Stimulated activated CD4-positive, alpha-beta T cell treated with anti-CD3 and anti-CD28 coated beads, TNF-alpha, amount 100 ng/mL, for 48 hours (primary cell): ENCODE data around the gene CCDC174.
"Not testable (repeated sequence)": the region's sequence is repeated elsewhere in the genome, so short reads cannot be mapped to it uniquely, and the experiment has no call there.

Experiments
- DNase-seq, 3 donors: peaks; one replicate each; pipeline ENCODE4 v3.0.0-alpha.2; 2020; ENCODE audit warnings: low read depth in 3 of 3

CCDC174 gene

GRCh38 chr3:14651440-14652251 lies at the start of gene CCDC174:
TSS of gene CCDC174 (plus strand) at chr3:14651762. CDS start at chr3:14651837, 75 bp downstream.
- peak; percentile 77 to 92 (median 91) for DNase-seq

DNA sequence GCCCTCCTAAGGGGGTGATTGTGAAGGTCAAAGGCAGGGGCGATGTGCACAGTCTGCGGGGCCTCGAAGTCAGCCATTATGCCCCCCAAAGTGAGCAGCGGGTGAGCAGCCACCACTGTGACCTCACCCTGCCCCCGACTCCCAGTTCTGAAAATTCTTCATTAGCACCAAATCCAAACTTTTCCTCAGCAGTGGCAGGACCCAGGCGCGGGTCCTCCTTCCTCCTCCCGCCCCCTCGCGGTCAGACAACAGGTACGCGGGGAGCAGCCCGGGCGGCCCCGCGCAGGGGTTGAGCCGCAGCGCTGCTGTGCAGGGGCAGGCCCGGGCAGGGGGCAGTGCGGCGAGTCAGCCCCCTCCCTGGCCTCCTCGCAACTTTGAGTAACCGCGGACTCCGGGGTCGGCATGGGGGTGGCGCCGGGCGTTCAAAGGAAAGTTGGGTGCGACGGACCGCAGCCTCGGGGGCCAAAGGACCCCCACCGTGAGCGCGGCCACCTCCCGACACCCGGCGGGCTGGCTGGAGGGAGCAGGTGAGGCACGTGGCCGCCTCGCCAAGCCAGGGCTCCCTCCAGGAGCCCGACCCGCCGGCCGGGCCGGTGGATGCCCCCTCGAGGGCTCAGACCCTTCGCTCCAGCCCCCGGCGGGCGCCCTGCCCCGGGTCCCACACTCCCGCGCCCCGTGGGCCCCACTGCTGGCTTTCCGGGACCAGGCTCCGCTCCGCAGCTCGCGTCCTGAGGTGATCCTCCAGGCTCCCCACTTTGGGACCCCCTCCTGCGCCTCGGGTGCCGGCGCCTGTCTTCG lies 49.4 kb upstream of the CCDC174 start:
- DNase-seq = no peak

DNA sequence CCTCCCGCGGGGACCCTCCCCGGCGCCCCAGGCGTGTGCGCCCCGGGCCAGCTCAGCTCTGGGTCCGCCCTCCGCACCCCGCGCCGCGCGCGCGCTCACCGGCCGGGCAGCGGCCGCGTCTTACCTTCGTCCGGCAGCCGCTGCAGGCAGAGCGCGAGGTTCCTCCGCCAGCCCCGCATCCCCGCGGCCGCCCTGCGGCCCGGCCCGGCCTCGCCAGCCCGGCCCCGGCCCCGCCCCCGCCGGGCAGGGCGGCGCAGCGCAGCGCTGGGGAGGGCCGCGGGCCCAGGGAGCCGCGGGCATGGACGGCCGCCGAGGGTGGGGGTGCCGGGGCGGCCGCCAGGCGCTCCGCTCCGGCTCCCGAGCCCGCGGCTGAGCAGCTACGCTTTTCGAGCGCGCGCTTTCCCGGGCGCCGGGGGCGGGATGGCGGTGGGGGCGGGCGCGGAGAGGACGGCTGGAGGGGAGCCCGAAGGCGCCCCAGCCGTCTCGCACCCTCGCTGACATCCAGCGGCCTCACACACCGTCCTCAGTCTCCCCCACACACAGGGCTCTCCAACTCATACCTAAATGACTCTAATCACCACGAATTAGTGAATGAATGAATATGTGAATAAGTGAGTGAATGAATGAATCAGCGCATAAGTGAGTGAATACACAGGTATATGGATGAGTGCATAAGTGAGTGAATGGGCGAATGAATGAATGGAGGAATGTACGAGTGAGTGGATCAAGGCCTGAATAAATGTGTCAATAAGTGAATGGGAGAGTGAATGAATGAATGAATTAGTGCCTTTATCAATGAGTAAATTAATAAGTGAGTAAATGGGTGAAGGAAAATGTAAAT lies 48.5 kb upstream of the CCDC174 start:
- DNase-seq = no peak

- DNase-seq = no peak
These were observed 46.5 kb upstream of the CCDC174 start for GRCh38 chr3:14605067-14605466.

DNA sequence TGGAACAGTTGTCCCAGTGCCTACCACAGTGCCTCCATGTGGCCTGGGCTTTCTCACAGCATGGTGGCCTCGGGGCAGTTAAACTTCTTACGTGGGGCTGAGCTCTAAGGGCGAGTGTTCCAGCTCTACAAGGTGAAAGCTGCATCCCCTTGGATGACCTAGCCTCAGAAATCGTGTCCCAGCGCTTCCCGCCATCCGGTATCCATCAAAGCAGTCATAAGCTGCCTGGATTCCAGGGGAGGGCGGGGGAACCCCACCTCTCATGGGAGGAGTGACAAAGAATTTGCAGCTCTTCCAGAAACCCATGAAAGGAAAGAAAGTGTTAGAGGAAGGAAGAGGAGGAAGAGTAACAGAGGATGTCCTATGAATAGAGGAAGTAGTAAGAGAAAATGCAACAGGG lies 45.8 kb upstream of the CCDC174 start:
- no peak for DNase-seq

DNA sequence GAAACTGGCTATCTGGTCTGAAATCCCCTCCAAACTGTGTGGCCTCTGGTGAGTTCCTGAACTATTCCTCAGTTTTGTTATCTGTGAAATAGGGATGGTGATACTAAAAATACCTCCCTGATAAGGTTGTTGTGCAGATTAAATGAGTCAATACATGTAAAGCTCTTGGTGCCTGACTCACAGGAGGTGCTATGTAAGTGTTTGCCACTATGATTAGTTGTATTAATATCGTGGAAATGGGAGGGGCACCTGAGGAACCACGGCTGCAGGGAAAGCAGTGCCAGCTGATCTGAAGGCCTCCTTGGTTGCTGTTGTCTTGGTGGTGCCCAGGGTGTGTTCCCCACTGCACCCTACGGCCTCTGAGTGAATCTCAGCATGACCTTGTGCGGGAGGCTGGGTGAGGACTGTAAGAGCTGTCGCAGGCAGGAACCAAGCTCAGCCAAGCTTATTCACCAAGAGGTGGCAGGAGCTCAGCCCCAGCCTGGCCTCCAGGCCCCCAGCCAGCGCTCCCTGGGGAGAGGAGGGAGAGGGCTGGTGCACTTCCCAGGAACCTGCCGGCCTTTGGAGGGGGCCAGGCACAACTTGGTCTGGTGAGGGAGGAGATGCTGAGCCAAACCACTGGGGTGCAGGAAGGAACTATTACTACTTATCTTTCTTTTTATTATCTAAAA lies 44.8 kb upstream of the CCDC174 start:
- DNase-seq = no peak

- no peak for DNase-seq
These were observed 43.3 kb upstream of the CCDC174 start for GRCh38 chr3:14608298-14608697.

- not testable (repeated sequence) for DNase-seq
These were observed 42.5 kb upstream of the CCDC174 start for GRCh38 chr3:14609058-14609457.

DNA sequence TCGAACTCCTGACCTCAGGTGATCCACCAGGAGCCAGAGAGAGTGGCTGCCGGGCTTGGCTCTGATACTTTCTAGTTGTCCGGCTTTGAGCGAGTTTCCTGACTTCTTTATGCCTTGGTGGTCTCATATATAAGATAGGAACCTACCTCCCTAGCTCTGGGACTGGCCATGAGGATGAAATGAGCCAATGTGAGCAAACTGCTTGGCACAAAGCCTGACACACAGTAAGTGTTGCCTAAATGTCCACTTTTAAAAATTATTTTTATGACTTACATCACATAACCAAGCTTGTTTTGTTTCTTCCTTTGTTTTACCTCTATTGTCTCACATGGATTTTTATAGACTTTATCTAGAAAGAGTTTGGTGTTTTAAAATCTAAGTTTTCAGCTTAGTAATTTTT lies 42.1 kb upstream of the CCDC174 start:
- no peak for DNase-seq

DNA sequence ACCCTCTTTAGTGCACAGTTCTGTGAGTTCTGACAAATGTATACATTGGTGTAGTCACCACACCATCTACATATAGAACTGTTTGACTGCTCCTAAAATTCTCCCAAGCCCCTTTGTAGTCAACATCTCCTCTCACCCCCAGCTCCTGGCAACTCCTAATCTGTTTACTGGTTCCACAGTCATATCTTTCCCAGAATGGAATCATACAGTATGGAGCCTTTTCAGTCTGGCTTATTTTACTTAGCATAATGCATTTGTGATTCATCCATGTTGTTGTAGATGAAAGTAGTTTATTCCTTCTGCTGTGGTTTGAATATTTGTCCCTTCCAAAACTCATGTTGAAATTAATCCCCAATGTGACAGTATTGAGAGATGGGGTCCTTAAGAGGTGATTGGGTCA lies 41.6 kb upstream of the CCDC174 start:
- no peak for DNase-seq

- DNase-seq = no peak
These were observed 37.4 kb upstream of the CCDC174 start for GRCh38 chr3:14614189-14614588.

GRCh38 chr3:14614862-14615261 lies 36.7 kb upstream of the CCDC174 start:
- no peak for DNase-seq

DNA sequence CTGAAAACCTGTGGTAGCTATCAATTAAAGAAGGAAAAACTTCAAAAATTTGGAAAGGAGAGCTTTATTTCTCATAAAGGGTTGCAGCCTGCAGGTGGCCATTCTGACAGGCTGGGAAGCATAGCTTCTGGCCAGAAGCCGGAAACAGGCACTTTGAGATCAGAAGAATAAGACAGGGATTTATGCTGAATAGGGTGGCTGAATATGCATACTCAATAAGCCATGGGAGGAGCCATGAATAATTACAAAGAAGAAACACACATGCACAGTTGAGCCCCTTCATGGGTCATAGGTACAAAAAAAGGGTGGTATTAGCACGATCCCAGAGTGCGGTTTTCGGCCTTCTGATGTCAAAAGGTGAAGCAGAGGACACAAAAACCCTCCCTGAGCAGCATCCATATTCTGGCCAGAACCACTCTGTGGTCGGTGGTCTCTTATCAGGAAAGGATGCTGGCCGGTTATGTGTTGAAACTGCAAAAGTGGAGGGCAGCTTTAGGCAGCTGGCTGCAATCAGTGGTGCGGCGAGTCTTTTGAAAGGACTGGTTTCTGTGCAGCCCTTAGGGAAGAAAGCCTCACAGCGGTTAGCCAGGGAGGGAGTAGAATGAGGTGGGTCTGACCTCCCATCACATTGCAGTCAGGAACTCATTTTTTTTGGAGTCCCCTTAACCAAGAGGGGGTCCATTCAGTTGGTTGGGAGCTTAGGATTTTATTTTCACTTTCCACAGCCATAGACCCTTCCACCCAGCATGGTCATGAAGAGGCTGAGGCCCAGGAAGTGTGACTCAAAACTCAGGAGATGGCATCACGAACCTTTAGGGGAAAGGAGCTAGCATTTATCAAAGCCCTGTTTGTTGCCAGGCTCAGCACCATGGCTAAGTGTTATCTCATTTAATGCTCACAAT lies 34.7 kb upstream of the CCDC174 start:
- DNase-seq = no peak

GRCh38 chr3:14617508-14618023 lies 34.0 kb upstream of the CCDC174 start:
- DNase-seq = no peak

DNA sequence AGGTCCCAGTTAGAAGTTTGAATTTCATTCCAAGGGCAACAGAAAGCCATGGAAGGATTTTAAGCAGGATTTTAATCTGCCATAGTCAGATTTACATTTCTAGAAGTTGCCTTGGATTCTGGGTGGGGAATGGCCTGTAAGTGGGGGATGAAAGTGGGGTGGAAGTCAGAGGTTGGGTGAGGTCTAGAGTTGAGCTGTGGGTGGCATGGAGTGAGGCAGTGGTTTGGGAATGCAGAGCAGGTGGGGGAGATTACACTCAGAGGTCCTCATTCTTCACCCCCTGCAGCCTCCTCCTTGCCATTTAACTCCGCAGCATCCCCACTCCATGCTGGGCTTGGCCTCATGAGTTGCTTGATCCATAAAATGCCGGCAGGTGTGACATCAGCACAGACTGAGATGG lies 32.0 kb upstream of the CCDC174 start:
- no peak for DNase-seq

DNA sequence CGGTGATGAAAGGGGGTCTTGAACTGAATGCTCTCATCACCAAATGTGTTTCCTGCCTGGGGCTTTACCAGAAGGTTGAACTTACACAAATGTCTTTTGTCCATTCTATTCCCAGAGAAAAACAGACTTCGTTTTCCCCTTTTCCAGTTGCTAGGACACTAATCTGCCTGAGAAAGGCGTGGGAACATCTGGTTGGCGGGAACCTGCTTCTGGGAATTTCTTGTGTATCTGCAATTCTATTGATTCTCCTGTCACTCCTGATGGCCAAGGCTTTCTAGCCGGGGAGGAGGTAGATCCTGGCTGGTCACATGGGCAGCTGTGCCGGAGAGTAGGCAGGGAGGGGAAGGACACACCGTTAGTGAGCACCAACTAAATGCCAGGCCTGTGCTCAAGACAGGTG lies 31.1 kb upstream of the CCDC174 start:
- no peak for DNase-seq

- no peak for DNase-seq
These were observed 30.5 kb upstream of the CCDC174 start for GRCh38 chr3:14621093-14621492.

DNA sequence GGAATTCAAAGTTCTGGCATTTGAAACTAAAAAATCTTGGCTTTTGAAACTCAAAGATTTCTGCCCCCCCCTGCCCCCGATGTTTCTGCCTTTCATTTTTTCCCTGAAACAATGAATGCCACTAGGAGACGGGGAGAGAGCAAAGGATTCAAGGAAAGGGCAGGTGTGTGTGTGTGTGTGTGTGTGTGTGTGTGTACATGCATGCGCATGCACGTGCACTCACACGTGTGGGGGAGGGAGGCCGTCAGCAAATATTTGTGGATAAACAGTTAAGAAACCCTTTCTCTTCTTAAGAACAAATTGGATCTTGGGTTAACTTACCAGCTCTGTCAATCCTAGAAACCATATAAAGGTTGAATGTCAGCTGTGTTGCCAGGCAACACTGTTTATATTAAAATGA lies 29.2 kb upstream of the CCDC174 start:
- no peak for DNase-seq

GRCh38 chr3:14623569-14624051 lies 28.0 kb upstream of the CCDC174 start:
- no peak for DNase-seq

DNA sequence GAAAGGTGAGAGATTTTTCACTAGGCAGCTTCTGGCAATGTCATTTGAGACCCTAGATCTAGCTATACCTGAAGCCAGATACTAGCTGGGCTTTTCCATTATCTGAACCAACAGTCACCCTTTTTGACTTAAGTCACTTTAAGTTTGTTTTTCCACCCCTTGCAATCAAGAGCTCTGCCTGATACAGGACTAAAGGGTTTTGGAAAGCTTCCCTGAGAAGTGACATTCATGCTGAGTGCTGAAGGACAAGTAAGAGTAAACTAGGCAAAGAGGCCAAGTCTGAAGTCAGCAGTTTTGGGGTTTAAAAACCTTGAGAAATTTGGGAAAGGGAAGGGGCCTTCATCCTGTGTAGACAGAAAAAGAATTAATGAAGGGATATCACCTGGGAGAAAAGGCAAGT lies 27.1 kb upstream of the CCDC174 start:
- DNase-seq = no peak
